Endothelial cell of umbilical vein (primary cell): ENCODE data around the gene PCSK6.

ENCODE experiments used
- EZH2 ChIP-seq: IDR thresholded peaks from 2 replicates; pipeline ENCODE4 v1.6.1; 2012; ENCODE audit warnings: borderline replicate concordance, low read depth, mild to moderate bottlenecking, moderate library complexity, low read length, inconsistent platforms; ENCODE audit not compliant: severe bottlenecking
- FOS ChIP-seq: IDR thresholded peaks from 2 replicates; pipeline ENCODE4 v1.6.1; 2011; ENCODE audit warnings: mild to moderate bottlenecking, low read length, moderate library complexity, borderline replicate concordance; ENCODE audit not compliant: insufficient read depth
- JUN ChIP-seq: IDR thresholded peaks from 2 replicates; pipeline ENCODE4 v1.6.1; 2011; ENCODE audit warnings: borderline replicate concordance, low read depth; ENCODE audit not compliant: insufficient read length, insufficient read depth
- MYC ChIP-seq: IDR thresholded peaks from one replicate; pipeline ENCODE4 v1.6.1; 2011; ENCODE audit warnings: mild to moderate bottlenecking, low read depth, low read length
- POLR2A ChIP-seq: IDR thresholded peaks from 2 replicates; pipeline ENCODE4 v1.6.1; 2012; ENCODE audit warnings: low read depth, mild to moderate bottlenecking, control low read depth, low read length
- POLR2AphosphoS5 ChIP-seq: IDR thresholded peaks from 2 replicates; pipeline ENCODE4 v1.6.1; 2012; ENCODE audit warnings: low read depth, mild to moderate bottlenecking, control low read depth, low read length, moderate library complexity; ENCODE audit not compliant: insufficient read depth
- TF ChIP-seq, protein P1 (sequence below), 2 donors: IDR thresholded peaks; 1 replicate in 1 of 2; 2 replicates in 1 of 2; pipeline ENCODE4 v1.5.1; 2011; ENCODE audit warnings: low read length in 2 of 2, mild to moderate bottlenecking in 2 of 2, moderate library complexity in 2 of 2, control low read depth in 1 of 2, inconsistent platforms in 1 of 2, low read depth in 1 of 2; ENCODE audit not compliant: insufficient read depth in 1 of 2; ENCODE audit errors: extremely low read depth in 1 of 2
- TF ChIP-seq, protein P2 (sequence below): IDR thresholded peaks from 2 replicates; pipeline ENCODE4 v1.6.1; 2011; ENCODE audit not compliant: insufficient read depth, insufficient read length

DNA sequence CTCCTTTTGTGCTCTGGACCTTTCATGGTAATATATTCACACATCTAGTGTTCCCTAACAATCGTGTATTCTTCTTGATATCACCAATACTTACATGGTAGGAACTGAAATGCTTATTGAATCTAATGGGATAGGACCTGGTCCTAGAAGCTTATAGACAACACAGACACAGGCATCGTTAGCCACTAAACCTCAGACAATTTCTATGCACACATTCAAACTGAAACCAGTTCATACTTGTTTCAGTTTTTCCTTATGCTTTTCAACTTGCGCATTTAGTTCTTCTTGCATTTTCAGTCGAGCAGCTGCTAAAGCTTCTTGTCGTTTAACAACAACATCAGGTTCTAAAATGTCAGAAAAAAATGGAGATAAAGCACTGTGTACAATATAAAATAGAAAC is 214.5 kb downstream of the PCSK6 start:
- TF ChIP-seq, protein P1, sequence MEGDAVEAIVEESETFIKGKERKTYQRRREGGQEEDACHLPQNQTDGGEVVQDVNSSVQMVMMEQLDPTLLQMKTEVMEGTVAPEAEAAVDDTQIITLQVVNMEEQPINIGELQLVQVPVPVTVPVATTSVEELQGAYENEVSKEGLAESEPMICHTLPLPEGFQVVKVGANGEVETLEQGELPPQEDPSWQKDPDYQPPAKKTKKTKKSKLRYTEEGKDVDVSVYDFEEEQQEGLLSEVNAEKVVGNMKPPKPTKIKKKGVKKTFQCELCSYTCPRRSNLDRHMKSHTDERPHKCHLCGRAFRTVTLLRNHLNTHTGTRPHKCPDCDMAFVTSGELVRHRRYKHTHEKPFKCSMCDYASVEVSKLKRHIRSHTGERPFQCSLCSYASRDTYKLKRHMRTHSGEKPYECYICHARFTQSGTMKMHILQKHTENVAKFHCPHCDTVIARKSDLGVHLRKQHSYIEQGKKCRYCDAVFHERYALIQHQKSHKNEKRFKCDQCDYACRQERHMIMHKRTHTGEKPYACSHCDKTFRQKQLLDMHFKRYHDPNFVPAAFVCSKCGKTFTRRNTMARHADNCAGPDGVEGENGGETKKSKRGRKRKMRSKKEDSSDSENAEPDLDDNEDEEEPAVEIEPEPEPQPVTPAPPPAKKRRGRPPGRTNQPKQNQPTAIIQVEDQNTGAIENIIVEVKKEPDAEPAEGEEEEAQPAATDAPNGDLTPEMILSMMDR (IDR thresholded peaks at IDR 0.05; ENCODE audit: extremely low read depth in 1 of 2, insufficient read depth in 1 of 2, low read depth in 1 of 2, low read length in 2 of 2) = no peak
- TF ChIP-seq POLR2A (no peak), FOS (no peak), JUN (no peak), POLR2AphosphoS5 (no peak), EZH2 (no peak), MYC (no peak)
- TF ChIP-seq, protein P2, sequence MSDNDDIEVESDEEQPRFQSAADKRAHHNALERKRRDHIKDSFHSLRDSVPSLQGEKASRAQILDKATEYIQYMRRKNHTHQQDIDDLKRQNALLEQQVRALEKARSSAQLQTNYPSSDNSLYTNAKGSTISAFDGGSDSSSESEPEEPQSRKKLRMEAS = no peak
